CD14-positive monocyte (primary cell): ENCODE results near the gene PPIG. TPM values are rescaled to one million over a fixed set of nuclear protein-coding genes. Genes with fewer than 3 reads are reported as not detected.

Experiments used
- DNase-seq, 3 donors: peaks; one replicate each; pipeline ENCODE4 v3.0.0-alpha.2; 2011 to 2022
- H2AFZ ChIP-seq: 2 replicates; pipeline ENCODE4 v1.6.0; 2012; ENCODE audit warnings: mild to moderate bottlenecking, low read depth, low read length, inconsistent platforms; ENCODE audit not compliant: insufficient read depth, poor library complexity, severe bottlenecking
- H3K27ac ChIP-seq, 2 donors: 1 replicate in 1 of 2; 2 replicates in 1 of 2; pipeline ENCODE4 v1.5.1; 2012 to 2013; ENCODE audit warnings: low read length in 2 of 2, control low read depth in 1 of 2, inconsistent platforms in 1 of 2, low read depth in 1 of 2, mild to moderate bottlenecking in 1 of 2
- H3K27me3 ChIP-seq, 2 donors: one replicate each; pipeline versions ENCODE4 v1.6.0 to v1.6.1; 2011 to 2013; ENCODE audit warnings: low read length in 2 of 2; ENCODE audit not compliant: control insufficient read depth in 2 of 2, insufficient read depth in 2 of 2
- H3K36me3 ChIP-seq, 2 donors: replicated peaks in 1 of 2; 1 replicate in 1 of 2; 2 replicates in 1 of 2; pipeline versions ENCODE4 v1.5.1 to v1.6.1; 2012 to 2013; ENCODE audit warnings: low read length in 2 of 2, control low read depth in 1 of 2, inconsistent platforms in 1 of 2, mild to moderate bottlenecking in 1 of 2; ENCODE audit not compliant: insufficient read depth in 2 of 2, control insufficient read depth in 1 of 2
- H3K4me1 ChIP-seq, 2 donors: 1 replicate in 1 of 2; 2 replicates in 1 of 2; pipeline versions ENCODE4 v1.5.1 to v1.6.1; 2012 to 2013; ENCODE audit warnings: low read length in 2 of 2, control low read depth in 1 of 2, inconsistent platforms in 1 of 2, mild to moderate bottlenecking in 1 of 2, moderate library complexity in 1 of 2; ENCODE audit not compliant: insufficient read depth in 2 of 2, control insufficient read depth in 1 of 2
- H3K4me2 ChIP-seq: replicated peaks from 2 replicates; pipeline ENCODE3; 2012; ENCODE audit warnings: low read length, moderate library complexity, mild to moderate bottlenecking; ENCODE audit not compliant: poor library complexity, severe bottlenecking; ENCODE audit errors: extremely low read depth
- H3K4me3 ChIP-seq, 3 experiments: fragments of 200-600 bp in 1 of 3; sonication (generic) in 1 of 3; replicated peaks in 1 of 3; 1 replicate in 2 of 3; 2 replicates in 1 of 3; pipeline ENCODE4 v1.5.1; 2011 to 2013; ENCODE audit warnings: low read length in 3 of 3, mild to moderate bottlenecking in 3 of 3, control low read depth in 2 of 3, low read depth in 2 of 3, inconsistent platforms in 1 of 3, moderate library complexity in 1 of 3
- H3K79me2 ChIP-seq: 2 replicates; pipeline ENCODE4 v1.6.0; 2012; ENCODE audit warnings: mild to moderate bottlenecking, control low read depth, inconsistent platforms, low read length, moderate library complexity; ENCODE audit not compliant: insufficient read depth
- H3K9ac ChIP-seq: 2 replicates; pipeline ENCODE4 v1.6.0; 2017; ENCODE audit warnings: low read length, mild to moderate bottlenecking; ENCODE audit not compliant: insufficient read depth, poor library complexity, severe bottlenecking
- H3K9me3 ChIP-seq, 2 donors: replicated peaks in 1 of 2; 1 replicate in 1 of 2; 2 replicates in 1 of 2; pipeline versions ENCODE4 v1.5.1 to v1.6.1; 2012 to 2013; ENCODE audit warnings: low read length in 2 of 2, control low read depth in 1 of 2; ENCODE audit not compliant: control insufficient read depth in 1 of 2, insufficient read depth in 1 of 2
- H4K20me1 ChIP-seq: 2 replicates; pipeline ENCODE4 v1.6.0; 2012; ENCODE audit warnings: mild to moderate bottlenecking, low read length, control low read depth, moderate library complexity; ENCODE audit not compliant: insufficient read depth
- H3K27ac Mint-ChIP-seq, 7 donors: one replicate each; pipeline ENCODE4 v1.8.0; 2020; ENCODE audit warnings: mild to moderate bottlenecking in 7 of 7, mixed read lengths in 7 of 7, moderate library complexity in 6 of 7, inconsistent platforms in 2 of 7
- H3K27me3 Mint-ChIP-seq, 3 donors: one replicate each; pipeline ENCODE4 v1.8.0; 2021 to 2022; ENCODE audit warnings: low read depth in 3 of 3, mild to moderate bottlenecking in 3 of 3, mixed read lengths in 3 of 3, moderate library complexity in 3 of 3, inconsistent platforms in 1 of 3
- H3K36me3 Mint-ChIP-seq, 2 donors: one replicate each; pipeline ENCODE4 v1.8.0; 2020; ENCODE audit warnings: mixed read lengths in 2 of 2, inconsistent platforms in 1 of 2, mild to moderate bottlenecking in 1 of 2
- H3K4me1 Mint-ChIP-seq: one replicate; pipeline ENCODE4 v1.8.0; 2020; ENCODE audit warnings: mild to moderate bottlenecking, mixed read lengths
- H3K4me3 Mint-ChIP-seq, 2 donors: one replicate each; pipeline ENCODE4 v1.8.0; 2020; ENCODE audit warnings: mild to moderate bottlenecking in 2 of 2, mixed read lengths in 2 of 2, moderate library complexity in 1 of 2
- H3K9me3 Mint-ChIP-seq, 7 donors: one replicate each; pipeline ENCODE4 v1.8.0; 2020 to 2022; ENCODE audit warnings: mixed read lengths in 7 of 7, mild to moderate bottlenecking in 6 of 7, moderate library complexity in 6 of 7, inconsistent platforms in 2 of 7
- WGBS: methylation state at CpG from one replicate; pipeline ENCODE4 v1.1.5; 2013; ENCODE audit warnings: missing lambda C conversion rate; ENCODE audit not compliant: insufficient coverage; 5-methylcytosine and 5-hydroxymethylcytosine counted together
- intact Hi-C, 2 donors: fragments of 100-400 bp; cut with micrococcal nuclease; formaldehyde crosslinking; loops; one replicate each; pipeline versions ENCODE4 v1.15.0 to v1.15.1; 2023
- polyA plus RNA-seq, 3 donors: library from polyadenylated mRNA; depleted of rRNA in 1 of 3; unstranded in 2 of 3; stranded (reverse) in 1 of 3; fragments of 300-500 nt in 2 of 3; fragments of >200 nt in 1 of 3; fragmentation: Illumina TruSeq in 2 of 3; gene quantifications; 1 replicate in 2 of 3; 2 replicates in 1 of 3; pipeline ENCODE4 v1.2.3, GENCODE V29; 2012 to 2021
- TF ChIP-seq, protein P1 (sequence below): fragments of 200-600 bp; IDR thresholded peaks from one replicate; pipeline ENCODE4 v1.8.0; 2022; ENCODE audit warnings: antibody characterized with exemption, mild to moderate bottlenecking

PPIG gene
- polyA plus RNA-seq, 3 donors = 21.0 to 34.4 (median 21.3) TPM

DNA sequence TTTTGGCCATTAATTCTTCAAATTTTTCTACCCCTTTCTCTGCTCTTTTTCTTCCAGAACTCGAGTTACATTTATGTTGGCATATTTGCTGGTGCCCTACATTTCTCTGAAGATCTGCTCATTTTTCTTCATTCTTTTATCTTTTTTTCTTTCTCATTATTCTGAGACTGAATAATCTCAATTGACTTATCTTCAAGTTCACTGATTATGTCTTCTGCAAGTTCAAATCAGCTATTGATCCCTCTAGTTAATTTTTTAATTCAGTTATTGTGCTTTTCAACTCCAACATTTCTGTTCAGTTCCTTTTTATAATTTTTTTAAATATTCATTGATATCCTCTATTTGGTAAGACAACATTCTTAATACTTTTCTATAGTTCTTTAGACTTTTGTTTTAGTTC lies 106.8 kb downstream of the PPIG start:
- TF ChIP-seq, protein P1, sequence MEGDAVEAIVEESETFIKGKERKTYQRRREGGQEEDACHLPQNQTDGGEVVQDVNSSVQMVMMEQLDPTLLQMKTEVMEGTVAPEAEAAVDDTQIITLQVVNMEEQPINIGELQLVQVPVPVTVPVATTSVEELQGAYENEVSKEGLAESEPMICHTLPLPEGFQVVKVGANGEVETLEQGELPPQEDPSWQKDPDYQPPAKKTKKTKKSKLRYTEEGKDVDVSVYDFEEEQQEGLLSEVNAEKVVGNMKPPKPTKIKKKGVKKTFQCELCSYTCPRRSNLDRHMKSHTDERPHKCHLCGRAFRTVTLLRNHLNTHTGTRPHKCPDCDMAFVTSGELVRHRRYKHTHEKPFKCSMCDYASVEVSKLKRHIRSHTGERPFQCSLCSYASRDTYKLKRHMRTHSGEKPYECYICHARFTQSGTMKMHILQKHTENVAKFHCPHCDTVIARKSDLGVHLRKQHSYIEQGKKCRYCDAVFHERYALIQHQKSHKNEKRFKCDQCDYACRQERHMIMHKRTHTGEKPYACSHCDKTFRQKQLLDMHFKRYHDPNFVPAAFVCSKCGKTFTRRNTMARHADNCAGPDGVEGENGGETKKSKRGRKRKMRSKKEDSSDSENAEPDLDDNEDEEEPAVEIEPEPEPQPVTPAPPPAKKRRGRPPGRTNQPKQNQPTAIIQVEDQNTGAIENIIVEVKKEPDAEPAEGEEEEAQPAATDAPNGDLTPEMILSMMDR = no peak
- Histone ChIP-seq H2AFZ (no peak overlapping the region), H4K20me1 (no peaks in the 10 kb centered on the region), H3K4me2 (no peak overlapping the region), H3K27me3 (peaks cover 0 to 2% of the 10 kb centered on the region in 2 donors), H3K9ac (no peak overlapping the region), H3K27ac (no peak overlapping the region), H3K9me3 (peaks cover 0 to 9% of the 10 kb centered on the region in 2 donors), H3K79me2 (no peaks in the 10 kb centered on the region), H3K4me3 (no peak overlapping the region), H3K36me3 (no peaks in the 10 kb centered on the region), H3K4me1 (peaks cover 14 to 16% of the 10 kb centered on the region in 2 donors)
- WGBS = no CpG with 5 or more reads among the region's 1 CpG
- intact Hi-C loops = loop anchor here (10.0 kb wide), 1 partner anchor 106 kb away; the partner anchor contains the start of gene PPIG (in 2 of the 2)
- no peak for DNase-seq
- H3K27me3 Mint-ChIP-seq = peaks cover 7 to 11% (median 7%) of the 10 kb centered on the region in 3 donors
- peaks cover 19 to 43% (median 22%) of the 10 kb centered on the region in 7 donors for H3K9me3 Mint-ChIP-seq
- no peak overlapping the region for H3K27ac Mint-ChIP-seq
- no peaks in the 10 kb centered on the region for H3K36me3 Mint-ChIP-seq
- peak overlapping the region in 1 of 2 donors; percentile 12 for H3K4me3 Mint-ChIP-seq
- H3K4me1 Mint-ChIP-seq = peaks cover 11% of the 10 kb centered on the region

Other genes with a start within 250 kb of the PPIG start
- not detected for gene LRP2, start 221.8 kb upstream of the PPIG start, polyA plus RNA-seq
- gene BBS5, start 104.9 kb upstream of the PPIG start, polyA plus RNA-seq = under 1 TPM in 2 of 3 donors, not detected in 1; 0.04 to 0.08 TPM
- gene KLHL41, start 74.6 kb upstream of the PPIG start, polyA plus RNA-seq = not detected
- gene FASTKD1, start 10.5 kb upstream of the PPIG start, polyA plus RNA-seq = 10 to 100 TPM in 2 of 3 donors, 1 to 10 TPM in 1; 9.1 to 16.9 (median 14.3) TPM
- not detected for gene CFAP210, start 110.1 kb downstream of the PPIG start, polyA plus RNA-seq
- gene PHOSPHO2, start 110.1 kb downstream of the PPIG start, polyA plus RNA-seq = 1 to 10 TPM in 1 of 3 donors, under 1 TPM in 2; 0.53 to 1.2 (median 0.74) TPM
- under 1 TPM; 0.11 to 0.13 (median 0.12) TPM for gene KLHL23, start 149.5 kb downstream of the PPIG start, polyA plus RNA-seq
- gene SSB, start 214.5 kb downstream of the PPIG start, polyA plus RNA-seq = 10 to 100 TPM; 32.6 to 88.7 (median 60.2) TPM
- gene METTL5, start 240.6 kb downstream of the PPIG start, polyA plus RNA-seq = 10 to 100 TPM; 11.1 to 60.8 (median 51.0) TPM
- gene UBR3, start 243.1 kb downstream of the PPIG start, polyA plus RNA-seq = 10 to 100 TPM in 1 of 3 donors, 1 to 10 TPM in 2; 4.3 to 10.7 (median 4.7) TPM